SU-DHL-6 (cell line): ENCODE measurements around the gene MAPK10.

Source experiments
- H2AFZ ChIP-seq: fragments of 200-600 bp; sonication (generic); 2 replicates; pipeline ENCODE4 v1.6.1; 2014; ENCODE audit warnings: low read depth, mild to moderate bottlenecking, moderate library complexity, mixed read lengths, antibody characterized with exemption, low read length; ENCODE audit not compliant: severe bottlenecking
- H3F3A ChIP-seq: fragments of 200-600 bp; shearing (Covaris generic); 2 replicates; pipeline ENCODE4 v1.6.0; 2016; ENCODE audit warnings: antibody characterized with exemption, mild to moderate bottlenecking; ENCODE audit not compliant: insufficient read depth
- H3K27ac ChIP-seq: fragments of 200-600 bp; sonication (generic); 2 replicates; pipeline ENCODE4 v1.5.1; 2016; ENCODE audit warnings: low read depth, mild to moderate bottlenecking, low read length, moderate library complexity, mixed read lengths
- H3K27me3 ChIP-seq: fragments of 200-600 bp; sonication (generic), shearing (Covaris generic); 2 replicates; pipeline ENCODE4 v1.6.0; 2014; ENCODE audit warnings: mild to moderate bottlenecking, low read length
- H3K36me3 ChIP-seq: fragments of 200-600 bp; sonication (generic); 2 replicates; pipeline ENCODE4 v1.6.1; 2014; ENCODE audit warnings: mild to moderate bottlenecking, low read length, mixed read lengths
- H3K4me2 ChIP-seq: fragments of 300-600, 200-600 bp; shearing (Covaris generic), sonication (generic); 2 replicates; pipeline ENCODE4 v1.6.0; 2014; ENCODE audit warnings: low read length, low read depth, mild to moderate bottlenecking; ENCODE audit not compliant: poor library complexity, severe bottlenecking
- H3K4me3 ChIP-seq: fragments of 200-600 bp; sonication (generic); 2 replicates; pipeline ENCODE4 v1.5.1; 2014; ENCODE audit warnings: antibody characterized with exemption, low read length, mild to moderate bottlenecking, mixed read lengths; ENCODE audit not compliant: insufficient read depth, poor library complexity, severe bottlenecking
- H3K79me2 ChIP-seq: fragments of 200-600 bp; sonication (generic); 2 replicates; pipeline ENCODE4 v1.6.1; 2014; ENCODE audit warnings: mild to moderate bottlenecking, low read length, moderate library complexity; ENCODE audit not compliant: insufficient read depth
- H3K9ac ChIP-seq: fragments of 200-600 bp; sonication (generic); 2 replicates; pipeline ENCODE4 v1.7.0; 2014; ENCODE audit warnings: mild to moderate bottlenecking, low read length
- H3K9me2 ChIP-seq: fragments of 200-600 bp; sonication (generic); replicated peaks from 2 replicates; pipeline ENCODE4 v1.6.1; 2014; ENCODE audit warnings: low read length; ENCODE audit not compliant: insufficient read depth
- H3K9me3 ChIP-seq: fragments of 200-600 bp; sonication (generic); 2 replicates; pipeline ENCODE4 v1.6.1; 2014; ENCODE audit warnings: low read length, mixed read lengths; ENCODE audit not compliant: insufficient read depth
- H4K20me1 ChIP-seq: fragments of 200-600 bp; sonication (generic); 2 replicates; pipeline ENCODE4 v1.6.1; 2014; ENCODE audit warnings: low read depth, mild to moderate bottlenecking, antibody characterized with exemption, low read length, moderate library complexity, mixed read lengths
- CTCF ChIP-seq: fragments of 200-600 bp; sonication (generic); IDR thresholded peaks from one replicate; pipeline ENCODE4 v1.5.1; 2017; ENCODE audit warnings: antibody characterized with exemption, mild to moderate bottlenecking, low read length, moderate library complexity; ENCODE audit not compliant: insufficient read depth, poor library complexity, severe bottlenecking
- EZH2phosphoT487 ChIP-seq: fragments of 200-600 bp; sonication (generic), shearing (Covaris generic); conservative IDR thresholded peaks from 2 replicates; pipeline ENCODE4 v1.6.1; 2018; ENCODE audit warnings: mild to moderate bottlenecking, antibody characterized with exemption, low read length, moderate library complexity, mixed read lengths

MAPK10 gene

GRCh38 chr4:85979276-85979675 is 380.6 kb downstream of the MAPK10 start:
- H3K27me3 ChIP-seq, result no peaks in the 10 kb centered on the region
- no peaks in the 10 kb centered on the region for H3K9me2 ChIP-seq
- H3K36me3 ChIP-seq, result no peaks in the 10 kb centered on the region
- TF ChIP-seq CTCF (no peak), EZH2phosphoT487 (no peak)
- no peak overlapping the region for H3K27ac ChIP-seq
- H3K9me3 ChIP-seq, result no peaks in the 10 kb centered on the region
- H3K79me2 ChIP-seq, result no peaks in the 10 kb centered on the region
- H3K4me3 ChIP-seq, result no peak overlapping the region
- no peak overlapping the region for H3K4me2 ChIP-seq
- no peak overlapping the region for H2AFZ ChIP-seq
- no peak overlapping the region for H3K9ac ChIP-seq
- H3F3A ChIP-seq, result no peaks in the 10 kb centered on the region
- no peaks in the 10 kb centered on the region for H4K20me1 ChIP-seq

GRCh38 chr4:85970535-85970934 is 389.3 kb downstream of the MAPK10 start:
- Histone ChIP-seq H2AFZ (no peak overlapping the region), H3K9me2 (no peaks in the 10 kb centered on the region), H3K27ac (no peak overlapping the region)

GRCh38 chr4:85968945-85969819 is 390.7 kb downstream of the MAPK10 start:
- Histone ChIP-seq H4K20me1 (no peaks in the 10 kb centered on the region), H3K4me3 (no peak overlapping the region), H3K79me2 (no peaks in the 10 kb centered on the region), H2AFZ (no peak overlapping the region), H3K27me3 (no peaks in the 10 kb centered on the region), H3K27ac (no peak overlapping the region), H3K9me3 (no peaks in the 10 kb centered on the region), H3K9me2 (no peaks in the 10 kb centered on the region), H3K9ac (no peak overlapping the region), H3K4me2 (no peak overlapping the region), H3K36me3 (no peaks in the 10 kb centered on the region), H3F3A (no peaks in the 10 kb centered on the region)
- TF ChIP-seq EZH2phosphoT487 (no peak), CTCF (no peak)

More at GRCh38 chr4:85970535-85970934, 389.3 kb downstream of the MAPK10 start:
- TF ChIP-seq EZH2phosphoT487 (no peak), CTCF (no peak)
- H4K20me1 ChIP-seq, result no peaks in the 10 kb centered on the region
- no peaks in the 10 kb centered on the region for H3F3A ChIP-seq
- no peaks in the 10 kb centered on the region for H3K27me3 ChIP-seq
- no peaks in the 10 kb centered on the region for H3K36me3 ChIP-seq
- H3K4me2 ChIP-seq, result no peak overlapping the region
- H3K4me3 ChIP-seq, result no peak overlapping the region
- no peaks in the 10 kb centered on the region for H3K79me2 ChIP-seq
- H3K9me3 ChIP-seq, result no peaks in the 10 kb centered on the region
- no peak overlapping the region for H3K9ac ChIP-seq
